HepG2 (cell line): ENCODE measurements around the gene FBF1. TPM values are rescaled to one million over a fixed set of nuclear protein-coding genes. Genes with fewer than 3 reads are reported as not detected.
A peak's percentile ranks its signal among the peaks of the same experiment; 100 is the strongest.

ENCODE experiments used
- ARNT2 ChIP-seq: sonication (generic); formaldehyde crosslinking; IDR thresholded peaks from 2 replicates; pipeline ENCODE4 v1.8.0; 2022; ENCODE audit warnings: mild to moderate bottlenecking, low read depth, missing genetic modification reagents, moderate library complexity
- FOXK2 ChIP-seq: fragments of 450-650 bp; IDR thresholded peaks from 2 replicates; pipeline ENCODE4 v1.6.1; 2016
- GABPA ChIP-seq, 2 experiments: IDR thresholded peaks; 2 replicates each; pipeline ENCODE4 v1.6.1; 2011 to 2016; ENCODE audit warnings: low read depth in 2 of 2, low read length in 1 of 2, missing biosample characterization in 1 of 2, missing genetic modification characterization in 1 of 2
- GFI1 ChIP-seq: sonication (generic); formaldehyde crosslinking; IDR thresholded peaks from 2 replicates; pipeline ENCODE4 v1.5.0; 2020; ENCODE audit warnings: missing genetic modification reagents, mild to moderate bottlenecking, borderline replicate concordance
- HINFP ChIP-seq: sonication (generic); formaldehyde crosslinking; IDR thresholded peaks from 2 replicates; pipeline ENCODE4 v1.4.0; 2020; ENCODE audit warnings: low read depth, mild to moderate bottlenecking, missing genetic modification reagents
- IKZF4 ChIP-seq: sonication (generic); formaldehyde crosslinking; IDR thresholded peaks from 2 replicates; pipeline ENCODE4 v1.5.1; 2020; ENCODE audit warnings: borderline replicate concordance, mild to moderate bottlenecking, low read depth, missing genetic modification reagents; ENCODE audit errors: not compliant biosample characterization
- KDM3A ChIP-seq: IDR thresholded peaks from 2 replicates; pipeline ENCODE4 v1.6.1; 2018; ENCODE audit warnings: low read depth, missing compliant biosample characterization
- MXD4 ChIP-seq: IDR thresholded peaks from 2 replicates; pipeline ENCODE4 v1.6.1; 2016; ENCODE audit warnings: mild to moderate bottlenecking, missing biosample characterization, missing genetic modification reagents
- RARG ChIP-seq: sonication (generic); formaldehyde crosslinking; IDR thresholded peaks from 2 replicates; pipeline ENCODE4 v1.4.0; 2020; ENCODE audit warnings: low read depth, mild to moderate bottlenecking, missing genetic modification reagents
- RFXANK ChIP-seq: IDR thresholded peaks from 2 replicates; pipeline ENCODE4 v1.6.1; 2016
- ZBTB14 ChIP-seq: sonication (generic); formaldehyde crosslinking; IDR thresholded peaks from 2 replicates; pipeline ENCODE4 v1.4.0; 2020; ENCODE audit warnings: missing genetic modification reagents
- ZNF251 ChIP-seq: sonication (generic); formaldehyde crosslinking; IDR thresholded peaks from 2 replicates; pipeline ENCODE4 v1.9.0; 2021; ENCODE audit warnings: mild to moderate bottlenecking, missing genetic modification reagents
- ZNF382 ChIP-seq: sonication (generic); formaldehyde crosslinking; IDR thresholded peaks from 2 replicates; pipeline ENCODE4 v1.5.0; 2020; ENCODE audit warnings: missing genetic modification reagents, mild to moderate bottlenecking, borderline replicate concordance
- ZNF782 ChIP-seq: sonication (generic); formaldehyde crosslinking; IDR thresholded peaks from 2 replicates; pipeline ENCODE4 v1.4.0; 2020; ENCODE audit warnings: missing genetic modification reagents, mild to moderate bottlenecking, borderline replicate concordance
- ZNF878 ChIP-seq: sonication (generic); formaldehyde crosslinking; IDR thresholded peaks from 2 replicates; pipeline ENCODE4 v1.8.1; 2023; ENCODE audit warnings: mild to moderate bottlenecking, missing genetic modification reagents, moderate library complexity
- polyA plus RNA-seq, 8 experiments: library from polyadenylated mRNA; depleted of rRNA in 3 of 8; stranded (reverse) in 7 of 8; unstranded in 1 of 8; fragments of >200 nt; fragmentation: Illumina TruSeq in 4 of 8; extraction: Trizol in 4 of 8; gene quantifications; 2 replicates each; pipeline versions ENCODE4 v1.2.1 to v1.2.3, GENCODE V29; 2011 to 2016; ENCODE audit warnings: low read depth in 4 of 8, missing spikeins in 1 of 8, mixed read lengths in 1 of 8; ENCODE audit not compliant: insufficient read depth in 1 of 8
- total RNA-seq, 5 experiments: library from RNA; depleted of rRNA; stranded (reverse); fragments of >200 nt; fragmentation: Illumina TruSeq; extraction: Trizol; gene quantifications; 2 replicates each; pipeline ENCODE4 v1.2.3, GENCODE V29; 2016; ENCODE audit warnings: low read depth in 1 of 5
- TF ChIP-seq, protein P1 (sequence below): fragments of 450-650 bp; IDR thresholded peaks from 2 replicates; pipeline ENCODE4 v1.6.1; 2017; ENCODE audit warnings: mild to moderate bottlenecking
- TF ChIP-seq, protein P2 (sequence below): sonication (generic); formaldehyde crosslinking; IDR thresholded peaks from 2 replicates; pipeline ENCODE4 v1.4.0; 2020; ENCODE audit warnings: missing genetic modification reagents, borderline replicate concordance

FBF1 gene
- total and polyA plus RNA-seq, 2 of the 13 experiments (the other 11 are each of a cell fraction or from before 2014, with no cell fraction given) = 2.4 to 8.1 TPM

DNA sequence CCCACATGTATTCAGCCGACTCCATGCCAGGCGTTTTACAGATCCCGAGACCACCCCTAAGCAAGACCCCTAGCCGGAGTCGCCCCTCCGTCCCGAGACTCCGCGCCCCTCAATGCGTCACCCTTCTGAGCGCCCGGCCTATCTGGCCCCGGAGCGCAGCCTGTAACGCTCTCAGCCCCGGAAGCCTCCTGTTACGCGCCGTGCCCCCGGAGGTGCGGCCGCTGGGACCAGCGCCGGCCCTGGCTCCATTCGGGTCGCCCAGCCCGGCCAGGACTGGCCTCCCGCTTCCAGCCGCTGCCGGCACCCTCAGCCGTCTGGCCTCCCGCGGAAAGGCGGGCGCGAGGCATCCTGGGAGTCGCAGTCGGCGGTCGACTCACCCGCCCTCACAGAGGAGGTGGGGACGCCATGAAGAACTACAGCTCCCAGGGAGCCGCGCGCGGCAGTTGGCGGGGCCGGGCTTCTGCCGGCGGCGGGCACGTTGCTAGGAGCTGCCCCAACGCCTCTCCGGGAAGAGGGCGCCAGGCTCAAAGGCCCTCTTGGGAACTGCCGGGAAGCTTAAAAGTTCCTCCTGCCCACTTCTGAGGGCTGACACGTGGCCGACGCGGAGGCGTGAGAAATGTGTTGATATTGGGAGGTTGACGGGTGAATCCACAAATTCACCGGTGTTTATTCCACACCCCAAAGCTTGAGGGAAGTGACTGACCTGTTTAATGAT is at the start of gene FBF1 (continued):
- TF ChIP-seq HINFP (CRISPR knock-in tag) = peak; percentile 61
- TF ChIP-seq FOXK2 = no peak
- TF ChIP-seq ZNF782 (CRISPR knock-in tag) = 0 out of 2 replicates have a peak, but pooled peaks have one; percentile 56
- TF ChIP-seq, protein P1, sequence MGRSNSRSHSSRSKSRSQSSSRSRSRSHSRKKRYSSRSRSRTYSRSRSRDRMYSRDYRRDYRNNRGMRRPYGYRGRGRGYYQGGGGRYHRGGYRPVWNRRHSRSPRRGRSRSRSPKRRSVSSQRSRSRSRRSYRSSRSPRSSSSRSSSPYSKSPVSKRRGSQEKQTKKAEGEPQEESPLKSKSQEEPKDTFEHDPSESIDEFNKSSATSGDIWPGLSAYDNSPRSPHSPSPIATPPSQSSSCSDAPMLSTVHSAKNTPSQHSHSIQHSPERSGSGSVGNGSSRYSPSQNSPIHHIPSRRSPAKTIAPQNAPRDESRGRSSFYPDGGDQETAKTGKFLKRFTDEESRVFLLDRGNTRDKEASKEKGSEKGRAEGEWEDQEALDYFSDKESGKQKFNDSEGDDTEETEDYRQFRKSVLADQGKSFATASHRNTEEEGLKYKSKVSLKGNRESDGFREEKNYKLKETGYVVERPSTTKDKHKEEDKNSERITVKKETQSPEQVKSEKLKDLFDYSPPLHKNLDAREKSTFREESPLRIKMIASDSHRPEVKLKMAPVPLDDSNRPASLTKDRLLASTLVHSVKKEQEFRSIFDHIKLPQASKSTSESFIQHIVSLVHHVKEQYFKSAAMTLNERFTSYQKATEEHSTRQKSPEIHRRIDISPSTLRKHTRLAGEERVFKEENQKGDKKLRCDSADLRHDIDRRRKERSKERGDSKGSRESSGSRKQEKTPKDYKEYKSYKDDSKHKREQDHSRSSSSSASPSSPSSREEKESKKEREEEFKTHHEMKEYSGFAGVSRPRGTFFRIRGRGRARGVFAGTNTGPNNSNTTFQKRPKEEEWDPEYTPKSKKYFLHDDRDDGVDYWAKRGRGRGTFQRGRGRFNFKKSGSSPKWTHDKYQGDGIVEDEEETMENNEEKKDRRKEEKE = no peak
- TF ChIP-seq, protein P2, sequence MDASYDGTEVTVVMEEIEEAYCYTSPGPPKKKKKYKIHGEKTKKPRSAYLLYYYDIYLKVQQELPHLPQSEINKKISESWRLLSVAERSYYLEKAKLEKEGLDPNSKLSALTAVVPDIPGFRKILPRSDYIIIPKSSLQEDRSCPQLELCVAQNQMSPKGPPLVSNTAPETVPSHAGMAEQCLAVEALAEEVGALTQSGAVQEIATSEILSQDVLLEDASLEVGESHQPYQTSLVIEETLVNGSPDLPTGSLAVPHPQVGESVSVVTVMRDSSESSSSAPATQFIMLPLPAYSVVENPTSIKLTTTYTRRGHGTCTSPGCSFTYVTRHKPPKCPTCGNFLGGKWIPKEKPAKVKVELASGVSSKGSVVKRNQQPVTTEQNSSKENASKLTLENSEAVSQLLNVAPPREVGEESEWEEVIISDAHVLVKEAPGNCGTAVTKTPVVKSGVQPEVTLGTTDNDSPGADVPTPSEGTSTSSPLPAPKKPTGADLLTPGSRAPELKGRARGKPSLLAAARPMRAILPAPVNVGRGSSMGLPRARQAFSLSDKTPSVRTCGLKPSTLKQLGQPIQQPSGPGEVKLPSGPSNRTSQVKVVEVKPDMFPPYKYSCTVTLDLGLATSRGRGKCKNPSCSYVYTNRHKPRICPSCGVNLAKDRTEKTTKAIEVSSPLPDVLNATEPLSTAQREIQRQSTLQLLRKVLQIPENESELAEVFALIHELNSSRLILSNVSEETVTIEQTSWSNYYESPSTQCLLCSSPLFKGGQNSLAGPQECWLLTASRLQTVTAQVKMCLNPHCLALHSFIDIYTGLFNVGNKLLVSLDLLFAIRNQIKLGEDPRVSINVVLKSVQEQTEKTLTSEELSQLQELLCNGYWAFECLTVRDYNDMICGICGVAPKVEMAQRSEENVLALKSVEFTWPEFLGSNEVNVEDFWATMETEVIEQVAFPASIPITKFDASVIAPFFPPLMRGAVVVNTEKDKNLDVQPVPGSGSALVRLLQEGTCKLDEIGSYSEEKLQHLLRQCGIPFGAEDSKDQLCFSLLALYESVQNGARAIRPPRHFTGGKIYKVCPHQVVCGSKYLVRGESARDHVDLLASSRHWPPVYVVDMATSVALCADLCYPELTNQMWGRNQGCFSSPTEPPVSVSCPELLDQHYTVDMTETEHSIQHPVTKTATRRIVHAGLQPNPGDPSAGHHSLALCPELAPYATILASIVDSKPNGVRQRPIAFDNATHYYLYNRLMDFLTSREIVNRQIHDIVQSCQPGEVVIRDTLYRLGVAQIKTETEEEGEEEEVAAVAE = peak; percentile 94
- no peak for TF ChIP-seq RARG (CRISPR knock-in tag)
- peak; percentile 95 for TF ChIP-seq ARNT2 (CRISPR knock-in tag)
- 0 out of 2 replicates have a peak, but pooled peaks have one; percentile 46 for TF ChIP-seq ZNF251 (CRISPR knock-in tag)
- no peak; the same call in 1 of the 2 replicates for TF ChIP-seq GABPA (IDR thresholded peaks at IDR 0.05; ENCODE audit: low read depth, low read length)
- peak; percentile 66; the same call in 1 of the 2 replicates for TF ChIP-seq GABPA (CRISPR knock-in tag; IDR thresholded peaks at IDR 0.05; ENCODE audit: low read depth)
- TF ChIP-seq ZNF878 (CRISPR knock-in tag) = peak; percentile 84; the same call in 1 of the 2 replicates
- peak; percentile 59; the same call in 1 of the 2 replicates for TF ChIP-seq GFI1 (CRISPR knock-in tag)
- no peak for TF ChIP-seq ZNF382 (CRISPR knock-in tag)
- peak; percentile 99 for TF ChIP-seq MXD4 (CRISPR knock-in tag)
- peak; percentile 70 for TF ChIP-seq ZBTB14 (CRISPR knock-in tag)
- TF ChIP-seq IKZF4 (CRISPR knock-in tag) = no peak
- no peak; the same call in none of the 2 replicates for TF ChIP-seq RFXANK
- TF ChIP-seq KDM3A (CRISPR knock-in tag) = peak; percentile 91; the same call in 1 of the 2 replicates
